Esophagus muscularis mucosa (tissue), 4 donors: Measurements from ENCODE around the gene CLINT1.

Experiments used
- CTCF ChIP-seq, 3 experiments: fragments of 200-600 bp in 2 of 3; fragments of 450-650 bp in 1 of 3; sonication (generic) in 2 of 3; IDR thresholded peaks; one replicate each; pipeline ENCODE4 v1.5.1; 2017 to 2019; ENCODE audit warnings: antibody characterized with exemption in 3 of 3, mild to moderate bottlenecking in 2 of 3, moderate library complexity in 1 of 3
- EP300 ChIP-seq: sonication (generic); formaldehyde crosslinking; IDR thresholded peaks from one replicate; pipeline ENCODE4 v1.6.1; 2017; ENCODE audit warnings: antibody characterized with exemption
- POLR2AphosphoS5 ChIP-seq, 2 donors: sonication (generic); formaldehyde crosslinking; IDR thresholded peaks; one replicate each; pipeline ENCODE4 v1.6.1; 2017; ENCODE audit warnings: antibody characterized with exemption in 2 of 2

- TF ChIP-seq POLR2AphosphoS5 (IDR thresholded peaks at IDR 0.05), result peak in 1 of 2 donors; percentile 16
- TF ChIP-seq CTCF (IDR thresholded peaks at IDR 0.05), result no peak
- TF ChIP-seq EP300, result no peak
These were observed 30.6 kb downstream of the CLINT1 start for GRCh38 chr5:157828105-157828943.
